SK-N-MC (cell line): Measurements from ENCODE around the gene CMIP.

Source experiments
- DNase-seq: peaks from one replicate; pipeline ENCODE4 v3.0.0-alpha.2; 2011; ENCODE audit warnings: low read depth, low spot score
- H3K27ac ChIP-seq: fragments of 200-600 bp; sonication (generic); 2 replicates; pipeline ENCODE4 v1.5.1; 2016; ENCODE audit warnings: mixed run types
- H3K36me3 ChIP-seq: fragments of 200-600 bp; sonication (generic); 2 replicates; pipeline ENCODE4 v1.6.1; 2017; ENCODE audit warnings: antibody characterized with exemption, low read length, mixed read lengths; ENCODE audit not compliant: insufficient read depth
- H3K4me3 ChIP-seq: fragments of 200-600 bp; sonication (generic); 2 replicates; pipeline ENCODE4 v1.5.1; 2016
- H3K9ac ChIP-seq: fragments of 200-600 bp; sonication (generic); 2 replicates; pipeline ENCODE4 v1.8.0; 2017; ENCODE audit warnings: mixed run types, mixed read lengths; ENCODE audit not compliant: insufficient read length
- H3K9me3 ChIP-seq: fragments of 200-600 bp; sonication (generic); 2 replicates; pipeline ENCODE4 v1.6.1; 2017; ENCODE audit warnings: low read depth, mild to moderate bottlenecking, antibody characterized with exemption, low read length, moderate library complexity, mixed read lengths
- EZH2 ChIP-seq: fragments of 200-600 bp; sonication (generic); IDR thresholded peaks from one replicate; pipeline ENCODE4 v1.6.1; 2017; ENCODE audit warnings: antibody characterized with exemption
- FOXP2 ChIP-seq: optimal IDR thresholded peaks from 2 replicates; pipeline ENCODE3; 2011; ENCODE audit warnings: mild to moderate bottlenecking, moderate library complexity; ENCODE audit not compliant: insufficient read depth; ENCODE audit errors: extremely low read length, control extremely low read depth
- POLR2AphosphoS5 ChIP-seq: IDR thresholded peaks from 2 replicates; pipeline ENCODE4 v1.6.1; 2012; ENCODE audit warnings: mild to moderate bottlenecking, low read depth, low read length, borderline replicate concordance

CMIP gene

GRCh38 chr16:81612351-81613163, 167.9 kb downstream of the CMIP start:
- H3K4me3 ChIP-seq: no peak overlapping the region
- no peak for TF ChIP-seq EZH2
- no peak for TF ChIP-seq FOXP2
- no peak for TF ChIP-seq POLR2AphosphoS5
- no peaks in the 10 kb centered on the region for H3K36me3 ChIP-seq
- no peak overlapping the region for H3K9ac ChIP-seq
- no peak for DNase-seq
- no peaks in the 10 kb centered on the region for H3K9me3 ChIP-seq
- no peak overlapping the region for H3K27ac ChIP-seq

GRCh38 chr16:81614171-81614570, 169.6 kb downstream of the CMIP start:
- Histone ChIP-seq H3K27ac (no peak overlapping the region), H3K9me3 (no peaks in the 10 kb centered on the region), H3K9ac (no peak overlapping the region), H3K4me3 (no peak overlapping the region), H3K36me3 (no peaks in the 10 kb centered on the region)
- no peak for DNase-seq
- no peak for TF ChIP-seq EZH2
- no peak for TF ChIP-seq FOXP2
- no peak for TF ChIP-seq POLR2AphosphoS5

GRCh38 chr16:81614654-81615359, 170.2 kb downstream of the CMIP start:
- no peak overlapping the region for H3K4me3 ChIP-seq
- H3K9me3 ChIP-seq: no peaks in the 10 kb centered on the region
- DNase-seq: no peak
- no peaks in the 10 kb centered on the region for H3K36me3 ChIP-seq
- TF ChIP-seq FOXP2 (no peak), EZH2 (no peak), POLR2AphosphoS5 (no peak)
- H3K27ac ChIP-seq: no peak overlapping the region
- no peak overlapping the region for H3K9ac ChIP-seq

GRCh38 chr16:81615411-81615810, 170.8 kb downstream of the CMIP start:
- no peaks in the 10 kb centered on the region for H3K36me3 ChIP-seq
- TF ChIP-seq POLR2AphosphoS5: no peak
- TF ChIP-seq EZH2: no peak
- no peak for TF ChIP-seq FOXP2
- H3K27ac ChIP-seq: no peak overlapping the region
- H3K9ac ChIP-seq: no peak overlapping the region
- no peak for DNase-seq
- no peak overlapping the region for H3K4me3 ChIP-seq
- no peaks in the 10 kb centered on the region for H3K9me3 ChIP-seq

GRCh38 chr16:81615833-81616232, 171.2 kb downstream of the CMIP start:
- Histone ChIP-seq H3K9ac (no peak overlapping the region), H3K27ac (no peak overlapping the region)

GRCh38 chr16:81616321-81617020, 171.9 kb downstream of the CMIP start:
- Histone ChIP-seq H3K9ac (no peak overlapping the region), H3K27ac (no peak overlapping the region), H3K36me3 (no peaks in the 10 kb centered on the region), H3K4me3 (no peak overlapping the region), H3K9me3 (no peaks in the 10 kb centered on the region)
- DNase-seq: no peak
- TF ChIP-seq POLR2AphosphoS5: no peak
- TF ChIP-seq FOXP2: no peak
- no peak for TF ChIP-seq EZH2

More at GRCh38 chr16:81615833-81616232, 171.2 kb downstream of the CMIP start:
- TF ChIP-seq EZH2: no peak
- no peak for TF ChIP-seq POLR2AphosphoS5
- no peak for TF ChIP-seq FOXP2
- DNase-seq: no peak
- no peaks in the 10 kb centered on the region for H3K36me3 ChIP-seq
- no peak overlapping the region for H3K4me3 ChIP-seq
- no peaks in the 10 kb centered on the region for H3K9me3 ChIP-seq

GRCh38 chr16:81617021-81617346, 172.4 kb downstream of the CMIP start:
- Histone ChIP-seq H3K27ac (no peak overlapping the region), H3K36me3 (no peaks in the 10 kb centered on the region), H3K9ac (no peak overlapping the region), H3K4me3 (no peak overlapping the region), H3K9me3 (no peaks in the 10 kb centered on the region)
- no peak for DNase-seq
- TF ChIP-seq POLR2AphosphoS5 (no peak), FOXP2 (no peak), EZH2 (no peak)

- Histone ChIP-seq H3K4me3 (no peak overlapping the region), H3K9me3 (no peaks in the 10 kb centered on the region), H3K9ac (no peak overlapping the region), H3K36me3 (no peaks in the 10 kb centered on the region), H3K27ac (no peak overlapping the region)
- no peak for DNase-seq
- no peak for TF ChIP-seq POLR2AphosphoS5
- TF ChIP-seq EZH2: no peak
- TF ChIP-seq FOXP2: no peak
These were observed 173.6 kb downstream of the CMIP start for GRCh38 chr16:81618187-81618586.

- no peak overlapping the region for H3K27ac ChIP-seq
- no peak overlapping the region for H3K4me3 ChIP-seq
- H3K36me3 ChIP-seq: no peaks in the 10 kb centered on the region
- TF ChIP-seq EZH2: no peak
- TF ChIP-seq FOXP2: no peak
- no peak for TF ChIP-seq POLR2AphosphoS5
- no peak overlapping the region for H3K9ac ChIP-seq
- H3K9me3 ChIP-seq: no peaks in the 10 kb centered on the region
- no peak for DNase-seq
These were observed 174.1 kb downstream of the CMIP start for GRCh38 chr16:81618661-81619060.
